Kidney epithelial cell (primary cell): Measurements from ENCODE around the gene DDX56. TPM values are rescaled to one million over a fixed set of nuclear protein-coding genes. Genes with fewer than 3 reads are reported as not detected.
A peak's percentile ranks its signal among the peaks of the same experiment; 100 is the strongest.

Experiments used
- DNase-seq: peaks from one replicate; pipeline ENCODE4 v3.0.0-alpha.2; 2010; ENCODE audit warnings: low read depth
- H3K27me3 ChIP-seq: 2 replicates; pipeline ENCODE4 v1.6.0; 2011; ENCODE audit warnings: low read length; ENCODE audit not compliant: control insufficient read depth, insufficient read depth
- H3K36me3 ChIP-seq: 2 replicates; pipeline ENCODE4 v1.5.1; 2011; ENCODE audit warnings: low read length; ENCODE audit not compliant: control insufficient read depth, insufficient read depth
- H3K4me3 ChIP-seq: 2 replicates; pipeline ENCODE4 v1.5.1; 2011; ENCODE audit warnings: low read depth, mild to moderate bottlenecking, control low read depth, low read length
- CTCF ChIP-seq: IDR thresholded peaks from 2 replicates; pipeline ENCODE4 v1.5.1; 2011; ENCODE audit warnings: mild to moderate bottlenecking, moderate library complexity, low read length, control low read depth, inconsistent platforms; ENCODE audit not compliant: insufficient read depth, poor library complexity, severe bottlenecking
- total RNA-seq: library from RNA; depleted of rRNA; stranded (reverse); fragments of >200 nt; gene quantifications from 2 replicates; pipeline ENCODE4 v1.2.3, GENCODE V29; 2015

The DDX56 gene
- total RNA-seq, 1 donor from 2014 or later = 67.9 TPM

GRCh38 chr7:44608916-44609648, 35.4 kb upstream of the DDX56 start:
- DNase-seq = no peak
- Histone ChIP-seq H3K4me3 (no peak overlapping the region), H3K36me3 (no peaks in the 10 kb centered on the region), H3K27me3 (no peaks in the 10 kb centered on the region)
- TF ChIP-seq CTCF = no peak

- Histone ChIP-seq H3K4me3 (peak overlapping the region; percentile 97), H3K27me3 (no peaks in the 10 kb centered on the region), H3K36me3 (no peaks in the 10 kb centered on the region)
- no peak for TF ChIP-seq CTCF
- DNase-seq = no peak
These were observed 33.7 kb upstream of the DDX56 start for GRCh38 chr7:44607141-44608068.

- no peak for TF ChIP-seq CTCF
These were observed 32.8 kb upstream of the DDX56 start, which contains the start of gene OGDH for GRCh38 chr7:44606341-44607140. TSS of gene OGDH (plus strand) at chr7:44606627. CDS start at chr7:44624344, 17,717 bp downstream.

GRCh38 chr7:44604941-44605340, 31.2 kb upstream of the DDX56 start:
- no peaks in the 10 kb centered on the region for H3K36me3 ChIP-seq
- DNase-seq = no peak
- H3K27me3 ChIP-seq = peaks cover 2% of the 10 kb centered on the region
- no peak for TF ChIP-seq CTCF
- no peak overlapping the region for H3K4me3 ChIP-seq

More at GRCh38 chr7:44606341-44607140, 32.8 kb upstream of the DDX56 start, which contains the start of gene OGDH:
- Histone ChIP-seq H3K36me3 (no peaks in the 10 kb centered on the region), H3K4me3 (peak within 1 kb of the TSS; percentile 97), H3K27me3 (no peaks in the 10 kb centered on the region)
- peak; percentile 89 for DNase-seq

- Histone ChIP-seq H3K36me3 (no peaks in the 10 kb centered on the region), H3K4me3 (no peak overlapping the region), H3K27me3 (peaks cover 2% of the 10 kb centered on the region)
- no peak for DNase-seq
- TF ChIP-seq CTCF = no peak
These were observed 29.5 kb upstream of the DDX56 start for GRCh38 chr7:44603193-44603592.
